Measurements from ENCODE around the gene TIAM1. TPM values are rescaled to one million over a fixed set of nuclear protein-coding genes. Genes with fewer than 3 reads are reported as not detected.

The TIAM1 gene
- polyA plus RNA-seq, 1 experiment: 0.11 TPM

DNA sequence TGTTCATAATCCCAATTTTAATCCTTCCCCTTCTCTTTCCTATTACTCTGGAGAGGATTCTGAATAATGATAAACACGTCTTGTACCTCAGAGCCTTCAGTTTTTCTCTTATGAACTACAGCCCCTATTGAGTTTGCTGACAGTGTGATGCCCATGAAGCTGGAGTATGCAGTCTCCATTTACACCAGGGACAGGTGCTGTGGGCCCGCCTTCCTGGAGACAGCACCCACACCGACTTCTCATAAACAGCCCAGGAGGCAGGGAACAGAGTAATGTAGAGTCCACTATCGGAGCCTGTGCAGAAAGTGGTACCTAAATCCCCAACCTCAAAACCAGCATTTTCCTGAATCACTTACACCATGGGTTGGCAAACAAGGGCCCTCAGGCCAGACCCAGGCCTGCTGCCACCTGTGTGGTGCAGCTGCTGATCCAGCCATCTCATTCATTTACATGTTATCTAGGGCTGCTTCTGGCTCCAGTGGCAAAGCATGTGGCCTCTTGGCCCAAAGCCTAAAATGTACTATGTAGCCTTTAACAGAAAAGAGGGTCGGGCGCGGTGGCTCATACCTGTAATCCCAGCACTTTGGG is 210.7 kb downstream of the TIAM1 start:
- Histone ChIP-seq H3K36me3 (ENCODE audit: control insufficient read depth, insufficient read depth, low read length) (no peaks in the 10 kb centered on the region), H3K27me3 (ENCODE audit: control insufficient read depth, insufficient read depth, low read length) (no peaks in the 10 kb centered on the region), H3K4me3 (ENCODE audit: low read depth, low read length) (no peak overlapping the region)
- no peak for DNase-seq (ENCODE audit: low read depth)
- CTCF ChIA-PET: no interaction called here
- TF ChIP-seq, protein P1, sequence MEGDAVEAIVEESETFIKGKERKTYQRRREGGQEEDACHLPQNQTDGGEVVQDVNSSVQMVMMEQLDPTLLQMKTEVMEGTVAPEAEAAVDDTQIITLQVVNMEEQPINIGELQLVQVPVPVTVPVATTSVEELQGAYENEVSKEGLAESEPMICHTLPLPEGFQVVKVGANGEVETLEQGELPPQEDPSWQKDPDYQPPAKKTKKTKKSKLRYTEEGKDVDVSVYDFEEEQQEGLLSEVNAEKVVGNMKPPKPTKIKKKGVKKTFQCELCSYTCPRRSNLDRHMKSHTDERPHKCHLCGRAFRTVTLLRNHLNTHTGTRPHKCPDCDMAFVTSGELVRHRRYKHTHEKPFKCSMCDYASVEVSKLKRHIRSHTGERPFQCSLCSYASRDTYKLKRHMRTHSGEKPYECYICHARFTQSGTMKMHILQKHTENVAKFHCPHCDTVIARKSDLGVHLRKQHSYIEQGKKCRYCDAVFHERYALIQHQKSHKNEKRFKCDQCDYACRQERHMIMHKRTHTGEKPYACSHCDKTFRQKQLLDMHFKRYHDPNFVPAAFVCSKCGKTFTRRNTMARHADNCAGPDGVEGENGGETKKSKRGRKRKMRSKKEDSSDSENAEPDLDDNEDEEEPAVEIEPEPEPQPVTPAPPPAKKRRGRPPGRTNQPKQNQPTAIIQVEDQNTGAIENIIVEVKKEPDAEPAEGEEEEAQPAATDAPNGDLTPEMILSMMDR (IDR thresholded peaks at IDR 0.05; ENCODE audit: insufficient read depth, low read depth, low read length): no peak
- POLR2A ChIA-PET: no interaction called here

DNA sequence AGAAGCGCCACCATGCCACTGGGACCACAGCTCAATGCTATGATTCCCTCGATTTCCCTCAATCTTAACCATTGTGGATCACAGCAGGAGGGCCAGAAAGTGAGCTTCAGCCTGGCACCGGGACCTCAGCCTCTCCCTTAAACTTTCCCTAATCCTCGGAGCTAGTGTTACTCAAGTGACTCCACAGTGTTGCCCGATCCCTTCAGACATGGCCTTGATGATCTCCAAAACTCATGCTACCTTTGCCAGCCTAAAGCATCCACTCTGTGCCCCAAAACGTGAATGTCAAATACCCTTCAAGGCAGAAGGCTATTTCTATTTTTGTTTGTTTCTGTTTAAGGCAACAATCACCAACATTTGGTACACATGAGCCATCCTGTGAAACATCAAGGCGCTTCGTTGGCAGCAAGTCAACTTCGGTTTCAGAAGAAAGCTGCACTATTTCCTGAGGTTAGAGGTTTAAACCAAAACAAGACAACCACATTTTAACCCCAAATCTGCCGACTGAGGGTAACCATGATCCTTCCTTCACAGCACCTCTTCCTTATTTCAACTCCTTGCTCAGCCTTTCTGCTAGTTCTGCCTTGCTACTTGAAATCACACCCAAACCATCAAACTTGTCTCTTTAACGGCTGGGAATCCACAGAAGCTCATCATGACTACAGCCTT is 211.4 kb downstream of the TIAM1 start:
- CTCF ChIA-PET: interaction anchor here (0.8 kb wide), 1 partner anchor 48 kb away, joined by 4 read pairs; no protein-coding TSS in a partner anchor
- TF ChIP-seq, protein P1 (IDR thresholded peaks at IDR 0.05; ENCODE audit: insufficient read depth, low read depth, low read length): no peak
- Histone ChIP-seq H3K27me3 (ENCODE audit: control insufficient read depth, insufficient read depth, low read length) (no peaks in the 10 kb centered on the region), H3K36me3 (ENCODE audit: control insufficient read depth, insufficient read depth, low read length) (no peaks in the 10 kb centered on the region), H3K4me3 (ENCODE audit: low read depth, low read length) (no peak overlapping the region)
- DNase-seq (ENCODE audit: low read depth): no peak
- POLR2A ChIA-PET: no interaction called here

DNA sequence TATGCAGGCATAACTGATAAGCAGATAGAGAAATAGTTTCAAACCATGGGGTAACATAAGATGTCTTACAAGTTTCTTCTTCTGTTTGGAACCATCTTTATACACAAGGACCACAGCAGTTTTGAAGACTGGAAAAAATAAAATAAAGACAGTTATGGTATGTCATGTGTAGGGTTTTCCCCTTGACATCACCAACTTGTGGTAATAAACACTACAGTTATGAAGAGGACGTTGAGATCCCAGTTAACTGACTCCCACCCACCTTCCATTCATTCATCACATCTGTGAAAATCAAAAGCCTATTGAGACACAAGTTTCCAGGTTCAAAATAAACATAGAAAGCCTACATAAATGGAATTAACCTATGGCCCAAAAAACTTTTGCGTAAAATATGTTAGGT is 213.2 kb downstream of the TIAM1 start:
- CTCF ChIA-PET: no interaction called here

DNA sequence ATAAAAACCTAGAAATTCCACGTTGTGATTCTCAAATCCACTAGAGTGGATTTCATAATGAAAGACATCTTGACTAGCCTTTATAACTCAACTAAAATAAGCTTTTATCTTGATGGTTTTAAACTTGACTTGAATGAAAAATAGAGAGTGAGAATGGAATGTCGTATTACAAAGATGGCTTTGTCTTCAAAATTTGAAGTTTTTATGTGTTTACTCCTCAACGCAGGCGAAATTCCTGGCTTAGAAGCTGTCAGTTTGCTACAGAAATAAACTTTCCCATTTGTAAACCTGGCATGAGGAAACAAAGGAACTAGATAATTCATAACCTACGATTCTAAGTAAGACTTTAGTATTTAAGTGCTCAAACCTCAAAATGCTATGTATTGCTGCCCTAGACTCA is 215.8 kb downstream of the TIAM1 start:
- no peak overlapping the region for H3K4me3 ChIP-seq (ENCODE audit: low read depth, low read length)
- ChIA-PET CTCF (no interaction called here), POLR2A (no interaction called here)
- TF ChIP-seq, protein P1 (IDR thresholded peaks at IDR 0.05; ENCODE audit: insufficient read depth, low read depth, low read length): no peak
- no peak for DNase-seq (ENCODE audit: low read depth)
- H3K27me3 ChIP-seq (ENCODE audit: control insufficient read depth, insufficient read depth, low read length): no peaks in the 10 kb centered on the region
- H3K36me3 ChIP-seq (ENCODE audit: control insufficient read depth, insufficient read depth, low read length): no peaks in the 10 kb centered on the region

More for the DNA sequence above, 213.2 kb downstream of the TIAM1 start:
- TF ChIP-seq, protein P1 (IDR thresholded peaks at IDR 0.05; ENCODE audit: insufficient read depth, low read depth, low read length): no peak
- Histone ChIP-seq H3K4me3 (ENCODE audit: low read depth, low read length) (no peak overlapping the region), H3K27me3 (ENCODE audit: control insufficient read depth, insufficient read depth, low read length) (no peaks in the 10 kb centered on the region), H3K36me3 (ENCODE audit: control insufficient read depth, insufficient read depth, low read length) (no peaks in the 10 kb centered on the region)
- no peak for DNase-seq (ENCODE audit: low read depth)
- POLR2A ChIA-PET: no interaction called here

DNA sequence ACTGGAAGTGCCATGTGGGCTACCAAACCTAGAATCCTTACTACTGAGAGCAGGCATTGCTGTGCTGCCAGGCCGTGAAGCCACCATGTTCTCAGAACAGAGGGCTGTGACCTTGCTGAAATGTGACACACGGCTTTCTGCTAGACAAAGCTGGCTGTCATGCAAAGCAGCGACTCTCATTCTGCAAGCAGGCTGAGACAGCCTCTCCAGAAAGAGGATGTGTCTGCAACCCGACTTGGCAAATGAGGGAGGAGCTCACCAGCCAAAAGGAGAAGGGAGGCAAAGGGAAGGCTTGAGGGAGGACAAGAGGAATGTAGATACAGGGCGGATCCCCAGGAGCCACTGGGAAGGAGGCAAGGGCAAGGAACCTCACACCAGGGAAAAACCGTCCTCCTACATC is 220.1 kb downstream of the TIAM1 start:
- TF ChIP-seq, protein P1 (IDR thresholded peaks at IDR 0.05; ENCODE audit: insufficient read depth, low read depth, low read length): no peak
- CTCF ChIA-PET: interaction anchor here (0.5 kb wide), 1 partner anchor 38 kb away, joined by 3 read pairs; no protein-coding TSS in a partner anchor
- H3K36me3 ChIP-seq (ENCODE audit: control insufficient read depth, insufficient read depth, low read length): no peaks in the 10 kb centered on the region

More for the DNA sequence above, 220.1 kb downstream of the TIAM1 start:
- Histone ChIP-seq H3K27me3 (ENCODE audit: control insufficient read depth, insufficient read depth, low read length) (no peaks in the 10 kb centered on the region), H3K4me3 (ENCODE audit: low read depth, low read length) (no peak overlapping the region)
- DNase-seq (ENCODE audit: low read depth): no peak
- POLR2A ChIA-PET: no interaction called here
